HG02798 (cell line): ENCODE measurements around the gene TAX1BP1.
"Not testable (repeated sequence)": the region's sequence is repeated elsewhere in the genome, so short reads cannot be mapped to it uniquely, and the experiment has no call there.

Experiments
- ATAC-seq: cut with Tn5 transposase; IDR thresholded peaks from one replicate; pipeline ENCODE4 v1.9.1; 2021; ENCODE audit warnings: mild to moderate bottlenecking; ENCODE audit not compliant: unreplicated experiment, poor library complexity

TAX1BP1 gene

DNA sequence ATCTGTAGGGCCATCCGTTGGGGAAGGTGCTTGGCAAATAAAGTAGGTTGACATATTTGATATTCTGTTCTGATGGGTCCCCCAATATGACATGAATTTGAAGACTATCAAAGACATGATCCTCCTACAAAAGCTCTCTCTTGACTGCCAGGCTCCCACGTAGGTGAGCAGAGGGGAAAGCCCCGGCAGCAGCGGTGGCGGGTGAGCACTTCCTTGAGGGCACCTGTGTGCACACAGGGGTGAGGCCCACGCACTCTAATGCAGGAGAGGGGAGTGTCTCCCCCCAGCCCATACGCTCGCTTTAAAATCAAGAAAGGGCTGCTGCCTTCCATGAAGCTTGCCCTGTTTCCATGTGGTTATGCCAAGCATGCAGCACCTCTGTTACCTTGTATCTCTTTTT, 100.4 kb downstream of the TAX1BP1 start:
- ATAC-seq, result no peak

DNA sequence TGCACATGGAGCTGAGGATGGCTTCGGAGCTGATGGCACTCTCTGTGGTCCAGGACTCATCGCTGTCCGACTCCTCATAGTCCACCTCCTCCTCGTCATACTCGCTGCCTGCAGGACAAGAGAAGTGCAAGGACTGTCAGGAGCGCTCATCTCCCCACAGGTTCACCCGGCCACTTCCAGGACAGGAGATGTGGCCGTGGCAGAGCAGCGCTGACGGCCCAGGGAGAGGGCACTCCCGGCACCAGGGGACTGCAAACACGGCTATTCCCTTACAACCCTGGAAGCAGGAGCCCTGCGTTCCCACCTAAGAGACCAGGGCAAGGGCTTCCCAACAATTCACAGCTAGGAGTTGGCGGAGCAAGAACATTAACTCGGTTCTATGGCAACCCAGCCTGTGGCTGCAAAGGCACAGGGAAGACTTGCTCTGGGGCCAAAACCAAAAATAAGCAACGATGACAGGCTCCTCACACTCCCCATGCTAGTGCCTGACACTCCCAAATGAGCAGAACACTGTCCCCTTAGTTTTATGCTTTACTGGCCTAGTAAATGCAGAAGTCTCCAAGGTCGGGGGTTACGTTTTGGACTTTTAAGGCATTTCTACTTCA, 100.9 kb downstream of the TAX1BP1 start:
- ATAC-seq, result no peak

DNA sequence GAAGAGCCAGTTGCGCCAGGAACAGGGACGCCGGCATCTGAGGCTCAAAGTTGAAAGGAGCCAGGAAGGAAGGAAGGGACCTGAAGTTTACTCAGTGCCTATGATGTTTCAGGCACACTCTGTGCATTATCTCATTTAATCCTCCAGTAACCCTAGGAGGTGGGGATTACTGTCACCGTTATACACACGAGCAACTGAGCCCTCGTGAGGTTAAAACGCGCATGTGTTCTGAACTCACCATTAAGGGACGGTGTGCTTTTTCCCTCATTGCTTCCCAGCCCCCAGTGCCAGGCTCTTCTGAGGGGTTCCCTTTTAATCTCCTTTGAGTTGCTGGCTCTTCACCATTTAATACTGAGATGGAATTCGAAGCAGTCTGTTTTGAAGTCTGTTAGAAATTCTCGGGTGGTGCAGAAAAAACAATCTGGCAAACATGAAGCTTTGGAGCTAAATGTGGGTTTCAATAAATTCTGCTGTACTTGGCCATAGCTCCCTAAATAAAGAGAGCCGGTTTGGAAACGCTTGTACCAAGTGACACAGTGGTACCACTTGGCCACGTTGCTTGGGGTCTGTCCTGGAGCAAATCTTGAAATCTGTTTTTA, 102.2 kb downstream of the TAX1BP1 start:
- ATAC-seq, result no peak

DNA sequence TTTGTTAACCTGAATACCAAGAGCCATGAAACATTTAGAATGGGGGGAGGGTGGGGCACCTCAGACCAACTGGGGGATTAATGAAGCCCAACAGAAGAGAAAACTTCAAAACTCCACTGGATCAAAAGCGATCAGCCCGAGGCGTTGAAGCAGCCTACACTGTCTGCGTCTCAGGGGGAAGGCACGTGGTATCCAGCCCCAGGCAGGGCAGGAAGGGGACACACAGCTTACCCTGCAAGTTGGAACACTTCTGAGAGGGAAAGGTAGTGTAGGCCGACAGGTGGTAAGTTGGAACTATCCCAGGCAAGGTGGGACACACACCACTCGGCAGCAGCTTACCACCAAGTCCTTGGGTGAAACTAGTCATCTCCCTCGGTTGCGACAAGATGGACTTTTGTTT, 102.9 kb downstream of the TAX1BP1 start:
- no peak for ATAC-seq

DNA sequence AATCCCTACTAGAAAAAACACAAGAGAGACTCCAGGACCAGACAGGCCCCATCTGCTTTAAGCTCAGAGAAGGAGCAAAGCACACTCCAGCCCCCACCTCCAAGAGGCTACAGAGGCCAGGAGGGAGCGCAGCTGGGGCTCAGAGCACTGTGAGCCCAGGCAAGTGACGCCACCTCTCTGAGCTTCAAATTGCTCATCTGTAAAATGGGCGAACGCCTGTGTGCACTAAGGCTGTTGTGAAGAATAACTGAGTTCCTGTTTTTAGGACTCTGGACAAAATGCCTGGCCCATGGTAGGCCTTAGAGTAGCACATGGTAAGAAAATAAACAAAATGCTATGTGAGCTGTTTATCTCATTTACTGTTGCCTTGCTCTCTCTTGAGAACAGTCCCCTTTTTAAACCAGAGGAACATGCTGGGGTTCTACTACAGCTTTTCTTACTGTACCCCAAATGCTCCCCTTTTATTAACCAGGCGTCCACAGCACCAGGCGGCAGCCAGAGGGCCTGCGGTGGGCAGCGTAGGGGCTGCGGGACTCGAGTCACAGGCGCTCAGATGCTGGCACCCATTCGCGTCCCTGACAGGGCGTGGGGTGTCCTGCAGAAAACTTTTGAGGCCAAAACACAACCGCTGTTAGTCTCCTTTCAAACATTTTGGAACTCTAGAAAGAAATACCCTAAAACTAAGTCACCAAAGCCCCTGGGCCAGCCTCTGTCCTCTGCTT, 103.8 kb downstream of the TAX1BP1 start:
- no peak for ATAC-seq

DNA sequence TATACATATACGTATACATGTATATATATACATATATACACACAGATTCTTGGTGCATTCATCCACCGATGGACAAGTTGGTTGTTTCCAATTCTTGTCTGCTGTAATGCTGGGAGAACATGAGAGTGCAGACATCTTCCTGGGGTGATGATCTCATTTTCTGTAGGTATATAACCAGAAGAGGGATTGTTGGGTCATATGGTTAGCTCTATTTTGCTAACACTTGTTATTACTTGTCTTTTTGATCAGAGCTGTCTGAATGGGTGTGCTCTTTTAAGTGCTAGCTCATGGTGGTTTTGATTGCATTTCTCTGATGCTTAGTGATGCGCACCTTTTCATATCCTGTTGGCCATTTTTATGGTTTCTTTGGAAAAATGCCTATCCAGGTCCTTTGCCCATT, 106.4 kb downstream of the TAX1BP1 start:
- ATAC-seq, result no peak

DNA sequence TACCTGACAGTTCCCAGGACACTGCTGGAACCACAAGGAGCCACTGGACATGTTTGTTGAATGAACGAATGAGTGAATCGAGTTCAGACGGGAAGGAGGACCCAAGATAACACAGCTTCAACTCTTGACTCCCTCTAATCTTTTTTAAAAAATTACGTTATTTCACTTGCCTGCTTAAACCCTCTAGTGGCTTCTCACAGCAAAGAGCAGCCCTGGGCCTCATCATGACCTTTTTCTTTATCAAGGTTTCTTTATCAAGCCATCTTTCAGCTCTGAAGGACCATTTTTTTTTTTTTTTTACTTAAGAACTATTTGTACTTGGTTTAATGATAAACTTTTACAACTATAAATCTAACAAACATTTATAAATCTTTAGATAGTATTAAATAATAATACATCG, 110.6 kb downstream of the TAX1BP1 start:
- ATAC-seq, result no peak

DNA sequence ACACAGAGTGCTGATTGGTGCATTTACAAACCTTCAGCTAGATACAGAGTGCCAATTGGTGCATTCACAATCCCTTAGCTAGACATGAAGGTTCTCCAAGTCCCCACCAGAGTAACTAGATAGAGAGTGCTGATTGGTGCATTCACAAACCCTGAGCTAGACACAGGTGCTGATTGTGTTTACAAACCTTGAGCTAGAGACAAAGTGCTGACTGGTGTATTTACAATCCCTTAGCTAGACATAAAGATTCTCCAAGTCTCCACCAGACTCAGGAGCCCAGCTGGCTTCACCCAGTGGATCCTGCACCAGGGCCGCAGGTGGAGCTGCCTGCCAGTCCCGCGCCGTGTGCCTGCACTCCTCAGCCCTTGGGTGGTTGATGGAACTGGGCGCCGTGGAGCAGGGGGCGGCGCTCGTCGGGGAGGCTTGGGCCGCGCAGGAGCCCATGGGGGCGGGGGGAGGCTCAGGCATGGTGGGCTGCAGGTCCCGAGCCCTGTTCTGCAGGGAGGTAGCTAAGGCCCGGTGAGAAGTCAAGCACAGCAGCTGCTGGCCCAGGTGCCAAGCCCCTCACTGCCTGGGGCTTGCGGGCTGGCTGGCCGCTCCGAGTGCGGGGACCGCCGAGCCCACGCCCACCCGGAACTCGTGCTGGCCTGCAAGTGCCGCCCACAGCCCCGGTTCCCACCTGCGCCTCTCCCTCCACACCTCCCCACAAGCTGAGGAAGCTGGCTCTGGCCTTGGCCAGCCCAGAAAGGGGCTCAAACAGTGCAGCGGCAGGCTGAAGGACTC, 116.9 kb downstream of the TAX1BP1 start:
- not testable (repeated sequence) for ATAC-seq

DNA sequence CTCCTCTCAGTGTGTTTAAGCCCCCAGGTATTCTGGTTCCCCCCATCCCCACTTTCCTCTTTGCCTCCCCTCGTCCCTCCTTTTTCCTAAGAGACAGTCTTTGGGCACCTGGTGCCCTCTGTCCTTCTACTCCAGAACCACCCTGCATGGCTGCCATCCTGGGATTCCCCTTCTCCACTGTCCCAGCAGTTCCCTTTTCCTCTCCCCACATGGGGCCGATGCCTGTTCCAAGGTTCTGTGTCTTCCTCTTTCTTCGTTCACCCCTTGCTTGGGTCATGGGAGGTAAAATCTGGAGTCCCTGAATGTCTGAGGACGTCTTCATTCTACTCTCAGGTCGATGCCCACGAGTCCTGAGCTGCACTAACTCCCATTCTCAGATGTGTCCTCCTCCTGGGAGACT, 120.8 kb downstream of the TAX1BP1 start:
- no peak for ATAC-seq

DNA sequence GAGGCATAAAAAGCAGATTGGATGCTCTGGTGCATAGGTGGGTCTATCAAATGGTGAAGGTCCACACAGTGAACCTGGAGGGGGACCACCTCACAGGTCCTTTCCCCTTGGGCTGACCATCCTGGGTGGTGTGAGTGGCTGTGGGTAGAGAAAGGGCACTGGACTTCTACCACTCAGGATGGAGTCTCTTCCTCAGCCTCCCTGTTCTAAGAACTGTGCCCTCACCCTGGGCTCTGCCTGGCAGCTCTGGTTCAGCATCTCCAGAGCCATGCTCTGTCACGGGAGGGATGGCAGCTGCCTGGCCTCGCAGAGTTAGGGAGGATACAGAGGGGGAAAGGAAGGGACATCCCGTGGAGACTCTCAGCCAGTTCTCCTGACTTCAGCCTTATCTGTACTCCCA, 121.8 kb downstream of the TAX1BP1 start:
- no peak for ATAC-seq

DNA sequence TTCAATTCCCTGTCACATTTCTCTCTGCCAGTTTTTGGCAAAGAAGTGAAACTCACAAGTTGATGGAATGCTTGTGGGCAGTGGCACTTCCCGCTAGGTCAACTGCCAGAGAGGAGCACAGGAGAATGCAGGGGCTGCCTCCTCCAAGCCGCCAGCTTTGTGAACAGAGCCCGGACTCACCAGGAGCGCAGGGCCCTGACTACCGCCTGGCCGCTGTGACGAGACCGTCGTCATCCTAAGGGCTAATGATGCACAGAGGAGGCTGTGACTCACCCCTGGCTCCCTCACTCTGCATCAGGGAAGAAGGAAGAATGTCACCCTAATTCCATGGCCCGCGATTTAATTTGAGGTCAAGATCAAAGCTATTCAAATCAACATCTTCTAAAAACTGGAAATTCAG, 123.9 kb downstream of the TAX1BP1 start:
- no peak for ATAC-seq

DNA sequence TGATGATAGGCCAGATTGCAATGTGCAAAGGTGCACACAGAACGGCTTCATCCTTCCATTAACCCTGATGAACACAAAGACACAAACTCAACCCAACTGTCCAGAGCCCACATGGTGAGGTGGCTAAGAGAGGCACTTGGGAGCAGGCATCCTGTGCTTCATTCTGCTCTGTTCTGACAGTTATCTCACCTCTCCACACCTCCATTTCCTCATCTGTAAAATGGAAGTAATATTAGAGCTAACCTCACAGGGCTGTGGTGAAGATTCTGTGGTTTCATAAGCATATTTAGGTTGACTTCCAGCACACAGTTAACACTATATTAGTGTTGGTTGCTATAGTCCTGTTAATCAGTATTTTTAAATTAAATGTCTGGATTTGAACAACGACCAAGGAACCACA, 126.3 kb downstream of the TAX1BP1 start:
- no peak for ATAC-seq

DNA sequence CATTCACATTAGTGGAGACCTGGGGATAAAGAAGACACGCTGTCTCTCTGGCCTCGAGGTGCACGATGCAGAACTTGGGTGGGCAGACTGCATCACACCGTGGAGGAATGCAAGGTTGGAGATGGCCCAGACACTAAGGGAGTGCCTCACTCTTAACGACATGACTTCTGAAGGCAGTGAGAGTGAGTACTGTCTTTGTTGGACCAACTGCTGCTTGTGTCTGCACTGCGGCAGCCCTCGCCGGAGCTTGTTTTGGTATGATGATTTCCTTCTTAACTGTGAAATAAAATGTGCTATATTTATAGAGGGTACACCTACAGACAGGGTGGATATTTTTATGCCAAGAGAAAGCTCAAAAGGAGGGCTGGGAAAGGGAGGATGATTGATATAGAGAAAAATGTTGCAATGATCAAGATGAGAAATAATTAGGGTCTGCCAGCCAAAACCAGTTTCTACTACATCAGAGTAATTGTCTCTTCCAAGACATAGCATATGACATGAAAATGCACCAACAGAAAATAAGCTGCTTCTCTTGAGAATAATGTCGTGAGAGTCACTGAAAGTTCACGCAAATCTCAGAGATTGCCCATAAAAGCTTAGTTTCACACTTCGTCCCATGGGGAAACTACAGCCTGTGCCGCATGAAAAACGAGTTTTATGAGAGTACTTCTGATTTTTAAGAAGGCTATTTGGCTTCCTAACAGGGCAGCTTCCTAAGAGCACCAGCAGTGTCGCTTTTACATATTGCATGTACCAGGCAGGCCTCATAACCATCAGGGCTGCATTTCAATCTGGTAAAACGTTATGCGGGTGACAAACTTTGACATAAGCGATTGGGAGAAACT, 127.1 kb downstream of the TAX1BP1 start:
- no peak for ATAC-seq

DNA sequence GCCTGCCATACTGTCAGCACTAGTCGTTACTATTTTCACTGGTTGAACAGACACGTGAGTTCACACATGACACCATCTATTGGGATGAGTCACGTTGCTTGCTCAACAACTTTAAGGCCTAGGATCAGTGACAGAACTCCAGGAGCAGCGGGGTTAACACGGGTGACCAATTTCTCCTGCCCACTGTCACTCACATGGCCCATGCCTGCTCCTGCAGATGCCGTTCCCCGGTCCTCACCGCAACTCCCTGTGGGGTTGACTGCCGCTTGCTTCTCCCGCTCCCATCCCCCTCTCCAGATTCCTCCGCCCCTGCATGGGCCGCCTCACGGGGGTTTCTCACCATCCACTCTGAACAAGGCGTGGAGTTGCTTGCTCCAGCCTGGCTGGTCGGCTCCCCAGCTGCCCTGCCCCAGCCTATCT, 128.2 kb downstream of the TAX1BP1 start:
- no peak for ATAC-seq

DNA sequence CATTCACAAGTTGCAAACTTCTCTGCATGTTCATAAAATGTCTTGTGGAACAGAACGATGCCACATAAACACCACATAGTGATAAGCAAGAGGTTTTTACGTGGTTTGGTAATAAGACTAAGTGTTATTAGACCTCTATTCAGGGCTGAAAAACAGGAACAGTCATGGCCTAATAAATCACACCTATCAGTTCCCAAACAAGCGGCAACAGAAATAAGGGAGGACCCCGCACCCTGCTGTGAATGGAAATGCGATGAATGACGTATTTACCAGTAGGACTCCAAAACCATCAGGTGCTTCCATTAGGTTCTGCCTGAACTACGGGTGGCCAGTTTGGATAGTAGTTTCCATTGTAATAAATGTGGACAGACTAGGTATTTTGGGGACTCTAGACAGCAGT, 129.1 kb downstream of the TAX1BP1 start:
- ATAC-seq, result no peak

DNA sequence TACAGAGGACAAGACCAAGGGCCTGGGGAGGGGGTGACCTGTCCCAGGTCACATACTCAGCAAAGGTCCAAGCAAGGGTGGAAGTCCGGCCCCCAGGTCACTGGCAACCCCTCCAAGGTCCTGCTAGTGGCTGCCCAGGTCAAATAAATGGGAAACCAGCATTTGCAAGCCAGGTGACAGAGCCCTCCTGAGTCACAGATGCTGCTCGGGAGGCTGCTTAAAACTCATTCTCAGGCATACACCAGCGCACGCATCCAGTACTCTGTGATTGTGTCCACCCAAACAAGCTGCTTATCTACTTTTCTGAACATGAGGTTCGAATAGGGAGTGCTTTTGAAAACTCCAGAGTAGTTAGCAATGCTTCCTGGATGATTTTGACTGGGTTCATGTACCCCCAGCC, 130.6 kb downstream of the TAX1BP1 start:
- ATAC-seq, result no peak

DNA sequence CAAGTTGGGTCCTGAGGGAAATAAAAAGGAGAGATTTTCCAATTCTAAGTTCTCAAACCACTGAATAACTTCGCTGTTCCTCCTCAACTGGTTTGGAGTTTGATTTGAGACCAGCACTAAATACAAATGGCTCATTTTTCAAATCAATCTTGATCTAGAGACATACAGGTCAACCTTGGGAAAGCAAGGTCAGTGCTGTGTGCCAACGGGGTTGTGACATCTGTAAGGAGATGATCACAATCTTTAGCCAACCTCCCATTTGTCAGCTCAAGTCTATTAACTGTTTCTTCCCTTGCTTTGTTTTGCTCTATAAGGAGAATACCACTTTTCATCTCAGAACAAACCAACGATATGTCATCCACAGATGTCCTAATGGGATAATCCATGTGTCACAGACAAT, 131.1 kb downstream of the TAX1BP1 start:
- ATAC-seq, result no peak

DNA sequence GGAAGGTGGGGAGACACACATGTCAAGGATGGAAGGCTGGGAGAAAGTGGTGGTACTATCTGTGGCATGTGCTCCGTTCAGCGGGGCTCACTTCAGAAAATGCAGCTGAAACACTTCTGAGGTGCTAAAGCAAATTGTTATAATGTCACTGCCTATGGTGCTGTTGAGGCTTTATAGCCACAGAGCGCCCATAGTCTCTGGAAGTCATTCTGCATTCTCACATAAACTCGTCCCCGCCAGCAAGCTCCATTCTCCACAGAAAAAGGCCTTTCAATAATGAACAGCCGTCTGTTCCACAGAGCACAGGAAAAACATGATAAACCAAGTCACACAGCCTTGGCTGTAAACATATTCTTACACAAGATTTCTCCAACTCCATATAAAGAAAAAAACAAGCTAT, 131.9 kb downstream of the TAX1BP1 start:
- no peak for ATAC-seq

DNA sequence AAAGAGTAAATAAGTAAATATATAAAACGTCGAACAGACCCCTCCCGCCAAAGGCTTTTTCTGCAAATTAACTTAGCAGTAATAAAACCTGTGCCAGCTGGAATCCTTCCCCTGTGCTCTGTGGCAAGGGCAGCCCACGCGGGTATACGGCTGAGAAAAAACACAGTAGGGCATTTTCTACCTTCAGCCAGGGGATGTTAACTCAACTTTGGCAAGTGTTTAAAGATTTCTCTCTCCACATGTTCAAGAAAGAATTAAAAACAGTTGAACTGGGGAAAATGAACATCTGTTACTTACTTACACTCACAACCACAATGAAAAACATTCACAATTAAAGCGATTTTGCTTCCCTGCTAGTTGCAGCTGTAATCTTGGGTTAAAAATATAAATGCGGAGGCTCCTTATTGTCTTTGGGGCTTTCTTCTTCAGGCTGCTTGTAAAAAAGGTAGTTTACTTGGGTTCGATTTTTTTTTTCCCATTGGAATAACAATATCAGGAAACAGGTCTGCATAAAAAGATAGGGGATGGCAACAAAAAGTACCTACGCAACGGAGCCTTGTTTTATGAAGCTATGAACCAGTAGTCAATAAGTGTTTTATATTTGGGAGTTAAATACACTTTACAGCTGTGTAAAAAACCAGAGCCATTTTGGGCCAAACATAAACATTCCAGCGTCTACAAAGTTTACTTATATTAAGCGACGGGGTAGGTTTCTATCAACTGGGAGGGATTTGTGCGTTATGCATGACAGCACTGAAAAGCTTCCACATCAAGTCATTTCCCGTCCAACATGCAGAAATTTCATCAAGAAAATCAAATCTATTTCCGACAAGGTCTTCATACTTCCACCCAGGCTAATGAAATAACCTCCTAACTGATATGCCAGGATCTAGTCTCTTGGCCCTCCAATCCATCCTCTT, 132.7 kb downstream of the TAX1BP1 start:
- ATAC-seq, result no peak
